Neuronal stem cell (in vitro differentiated cells): ENCODE measurements around the gene NFE2.
A peak's percentile ranks its signal among the peaks of the same experiment; 100 is the strongest.

Experiments
- DNase-seq: peaks from one replicate; pipeline ENCODE4 v3.0.0-alpha.2; 2013; ENCODE audit warnings: low spot score
- H2AFZ ChIP-seq: one replicate; pipeline ENCODE4 v1.6.1; 2013; ENCODE audit warnings: mild to moderate bottlenecking, low read length, inconsistent platforms
- H2AK5ac ChIP-seq: 2 replicates; pipeline ENCODE4 v1.6.1; 2013; ENCODE audit warnings: low read depth, mild to moderate bottlenecking, inconsistent platforms, low read length, moderate library complexity, mixed read lengths
- H2BK120ac ChIP-seq: 2 replicates; pipeline ENCODE4 v1.6.1; 2013; ENCODE audit warnings: low read depth, mild to moderate bottlenecking, inconsistent platforms, low read length, moderate library complexity, mixed read lengths
- H2BK12ac ChIP-seq: one replicate; pipeline ENCODE4 v1.6.1; 2013; ENCODE audit warnings: low read length, inconsistent platforms
- H2BK15ac ChIP-seq: 2 replicates; pipeline ENCODE4 v1.6.1; 2013; ENCODE audit warnings: mild to moderate bottlenecking, low read length, inconsistent platforms, mixed read lengths
- H2BK5ac ChIP-seq: one replicate; pipeline ENCODE4 v1.6.1; 2013; ENCODE audit warnings: inconsistent platforms, mild to moderate bottlenecking, low read length, moderate library complexity
- H3K14ac ChIP-seq: one replicate; pipeline ENCODE4 v1.6.1; 2013; ENCODE audit warnings: low read length, inconsistent platforms
- H3K18ac ChIP-seq: 2 replicates; pipeline ENCODE4 v1.6.1; 2013; ENCODE audit warnings: low read length, inconsistent platforms
- H3K23ac ChIP-seq: 2 replicates; pipeline ENCODE4 v1.6.1; 2013; ENCODE audit warnings: low read depth, mild to moderate bottlenecking, mixed read lengths, low read length, inconsistent platforms; ENCODE audit not compliant: poor library complexity
- H3K27ac ChIP-seq: replicated peaks from 3 replicates; pipeline ENCODE4 v1.5.1; 2013; ENCODE audit warnings: low read length, inconsistent platforms
- H3K27me3 ChIP-seq, 3 experiments: 2 replicates each; pipeline ENCODE4 v1.6.1; 2013; ENCODE audit warnings: low read length in 3 of 3, mild to moderate bottlenecking in 2 of 3, inconsistent platforms in 1 of 3, low read depth in 1 of 3, mixed read lengths in 1 of 3, moderate library complexity in 1 of 3; ENCODE audit not compliant: control insufficient read depth in 3 of 3, insufficient read depth in 3 of 3
- H3K36me3 ChIP-seq, 2 donors: replicated peaks in 1 of 2; 2 replicates each; pipeline ENCODE4 v1.6.1; 2013; ENCODE audit warnings: low read length in 2 of 2; ENCODE audit not compliant: control insufficient read depth in 2 of 2, insufficient read depth in 2 of 2
- H3K4ac ChIP-seq: 2 replicates; pipeline ENCODE4 v1.6.1; 2013; ENCODE audit warnings: inconsistent platforms, mild to moderate bottlenecking, low read length, moderate library complexity
- H3K4me1 ChIP-seq, 2 donors: 1 replicate in 1 of 2; 2 replicates in 1 of 2; pipeline ENCODE4 v1.6.1; 2013; ENCODE audit warnings: low read length in 2 of 2, low read depth in 1 of 2; ENCODE audit not compliant: control insufficient read depth in 2 of 2, insufficient read depth in 1 of 2
- H3K4me2 ChIP-seq: one replicate; pipeline ENCODE4 v1.6.1; 2013; ENCODE audit warnings: mild to moderate bottlenecking, low read length, inconsistent platforms; ENCODE audit not compliant: insufficient read depth, poor library complexity, severe bottlenecking
- H3K4me3 ChIP-seq, 2 donors: 2 replicates each; pipeline ENCODE4 v1.5.1; 2013; ENCODE audit warnings: low read length in 2 of 2, mild to moderate bottlenecking in 2 of 2, inconsistent platforms in 1 of 2, moderate library complexity in 1 of 2
- H3K79me1 ChIP-seq: one replicate; pipeline ENCODE4 v1.6.1; 2013; ENCODE audit warnings: low read depth, mild to moderate bottlenecking, inconsistent platforms, low read length, moderate library complexity
- H3K9ac ChIP-seq: one replicate; pipeline ENCODE4 v1.6.1; 2013; ENCODE audit warnings: mild to moderate bottlenecking, low read depth, low read length, inconsistent platforms; ENCODE audit not compliant: poor library complexity
- H3K9me3 ChIP-seq, 2 donors: replicated peaks in 1 of 2; 2 replicates each; pipeline versions ENCODE3 to v1.6.1; 2013; ENCODE audit warnings: low read length in 2 of 2, mild to moderate bottlenecking in 2 of 2, inconsistent platforms in 1 of 2, low read depth in 1 of 2, mixed read lengths in 1 of 2, moderate library complexity in 1 of 2; ENCODE audit not compliant: control insufficient read depth in 2 of 2, insufficient read depth in 1 of 2
- H4K8ac ChIP-seq: one replicate; pipeline ENCODE4 v1.6.1; 2013; ENCODE audit warnings: low read depth, mild to moderate bottlenecking, inconsistent platforms, low read length, moderate library complexity
- H4K91ac ChIP-seq: one replicate; pipeline ENCODE4 v1.6.1; 2013; ENCODE audit warnings: low read length, low read depth, mild to moderate bottlenecking, inconsistent platforms; ENCODE audit not compliant: poor library complexity
- WGBS, 2 donors: extraction: QIAGEN DNeasy Blood & Tissue Kit; methylation state at CpG; one replicate each; pipeline ENCODE4 v1.1.7; 2013; ENCODE audit warnings: missing lambda C conversion rate in 2 of 2, mixed read lengths in 1 of 2; ENCODE audit not compliant: insufficient read length in 2 of 2, insufficient replicate concordance in 1 of 2; ENCODE audit errors: extremely low coverage in 2 of 2; 5-methylcytosine and 5-hydroxymethylcytosine counted together

NFE2 gene

DNA sequence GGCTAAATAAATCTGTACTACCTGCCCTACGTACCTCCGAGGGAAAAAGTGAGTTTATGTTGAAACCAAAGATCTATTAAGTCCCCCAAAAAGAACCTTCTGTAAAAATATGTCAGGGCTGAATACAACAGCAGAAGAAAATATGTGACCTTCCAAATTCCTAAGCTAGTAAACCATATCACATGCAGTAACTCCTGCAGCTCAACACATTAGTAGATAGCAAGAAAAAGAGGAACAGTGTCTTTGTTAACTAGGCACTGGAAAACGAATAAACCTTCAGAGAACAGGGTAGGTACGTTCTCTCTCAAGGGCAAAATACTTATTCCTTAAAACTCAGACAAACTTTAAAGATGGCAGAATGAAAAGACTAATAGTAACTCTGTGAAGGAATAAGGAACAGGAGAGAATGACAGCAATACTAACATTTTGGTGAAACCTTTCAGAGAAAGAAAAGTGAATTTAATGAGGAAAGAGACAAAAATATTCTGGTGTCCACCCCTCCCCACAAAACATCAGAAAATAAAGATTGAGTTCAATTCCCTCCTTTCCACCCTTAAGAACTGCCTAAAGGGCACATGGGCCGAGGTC, 38.9 kb downstream of the NFE2 start:
- Histone ChIP-seq H3K79me1 (no peaks in the 10 kb centered on the region), H3K9me3 (no peaks in the 10 kb centered on the region), H3K27me3 (no peaks in the 10 kb centered on the region), H2BK5ac (no peak overlapping the region), H3K4ac (no peak overlapping the region), H3K27ac (peak overlapping the region; percentile 60), H3K18ac (no peak overlapping the region), H3K36me3 (peaks cover 7 to 45% of the 10 kb centered on the region in 2 donors), H2BK12ac (no peak overlapping the region), H3K14ac (no peak overlapping the region), H4K8ac (no peak overlapping the region), H4K91ac (no peak overlapping the region), H3K23ac (no peak overlapping the region), H3K4me2 (no peak overlapping the region), H2BK15ac (no peak overlapping the region), H2AK5ac (no peak overlapping the region), H2BK120ac (no peak overlapping the region), H2AFZ (no peak overlapping the region), H3K4me3 (no peak overlapping the region), H3K4me1 (peaks cover 25 to 43% of the 10 kb centered on the region in 2 donors), H3K9ac (no peak overlapping the region)
- no CpG with 5 or more reads among the region's 5 CpGs for WGBS, 2 donors
- no peak for DNase-seq

DNA sequence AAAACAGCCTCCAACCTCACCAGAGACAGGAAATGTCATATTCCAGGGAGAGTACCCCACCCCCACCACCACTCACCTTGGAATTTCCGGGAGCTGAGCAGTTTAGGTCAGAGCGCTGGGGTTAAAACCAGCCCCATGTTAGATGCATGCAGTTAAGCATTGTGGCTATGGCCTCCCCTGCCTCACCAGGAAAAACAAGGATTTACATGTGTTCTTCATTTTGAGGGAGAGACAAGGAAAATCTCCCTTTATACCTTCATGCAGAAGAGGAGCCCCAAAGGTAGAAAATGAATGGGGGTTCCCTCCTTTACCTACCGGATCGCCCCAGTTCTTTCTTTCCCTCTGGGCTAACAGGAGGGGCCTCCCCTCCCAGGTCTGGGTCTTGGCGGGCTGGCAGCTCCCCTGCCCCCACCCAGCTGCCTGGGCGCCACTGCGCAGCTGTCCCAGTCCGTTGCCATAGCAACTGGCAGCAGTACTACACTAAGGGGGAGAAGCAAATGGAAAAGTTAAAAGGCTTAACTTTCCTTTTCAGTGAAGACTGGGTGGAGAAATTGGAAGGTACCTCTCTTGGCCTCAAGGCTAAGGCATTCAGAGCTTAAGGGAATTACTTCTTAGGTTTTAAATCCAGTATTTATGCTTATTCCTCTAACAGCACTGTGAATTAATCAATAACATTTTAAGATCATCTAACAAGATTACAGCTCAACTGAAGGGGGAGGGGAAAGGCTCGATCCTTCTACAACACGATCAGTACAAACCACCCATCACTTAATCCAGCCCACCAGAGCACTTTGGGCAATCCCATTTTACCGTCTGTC, 41.4 kb downstream of the NFE2 start:
- Histone ChIP-seq H2BK5ac (no peak overlapping the region), H3K36me3 (peaks cover 16 to 51% of the 10 kb centered on the region in 2 donors), H3K23ac (no peak overlapping the region), H3K27me3 (no peaks in the 10 kb centered on the region), H3K9ac (no peak overlapping the region), H4K8ac (no peak overlapping the region), H2BK120ac (no peak overlapping the region), H3K79me1 (peaks cover 4% of the 10 kb centered on the region), H2AFZ (peak overlapping the region; percentile 43), H2BK15ac (no peak overlapping the region), H3K27ac (peak overlapping the region; percentile 96), H3K4ac (no peak overlapping the region), H3K4me1 (peaks cover 24 to 43% of the 10 kb centered on the region in 2 donors), H3K14ac (no peak overlapping the region), H3K4me3 (peak overlapping the region; percentile 47 to 67), H4K91ac (no peak overlapping the region), H2AK5ac (no peak overlapping the region), H3K4me2 (peak overlapping the region; percentile 76), H2BK12ac (no peak overlapping the region), H3K18ac (no peak overlapping the region), H3K9me3 (no peaks in the 10 kb centered on the region)
- no CpG with 5 or more reads among the region's 11 CpGs for WGBS, 2 donors
- DNase-seq, result peak; percentile 89

DNA sequence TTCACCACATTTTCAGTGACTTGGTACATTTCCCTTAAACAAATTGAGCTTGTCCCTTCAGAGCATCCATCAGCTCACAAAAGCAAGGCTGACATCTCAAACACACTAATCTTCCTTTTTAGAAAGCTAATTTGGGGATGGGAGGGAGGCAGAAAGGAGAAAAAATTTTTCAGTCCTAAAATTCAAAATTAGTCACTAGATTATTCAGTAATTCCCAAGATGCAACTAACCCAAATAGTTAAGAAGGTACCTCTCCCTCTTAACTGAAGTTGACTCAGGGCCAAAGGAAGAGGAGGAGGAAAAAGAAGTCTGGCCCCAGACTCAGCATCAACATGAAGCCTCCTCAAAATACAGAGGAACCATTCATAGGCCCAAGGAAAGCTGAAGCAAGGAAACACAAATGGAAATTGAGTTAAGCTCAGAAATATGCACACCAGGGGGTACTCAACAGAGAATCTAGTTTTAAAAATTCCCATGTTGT, 42.6 kb downstream of the NFE2 start:
- Histone ChIP-seq H3K36me3 (peaks cover 24 to 54% of the 10 kb centered on the region in 2 donors), H3K23ac (no peak overlapping the region), H3K9me3 (no peaks in the 10 kb centered on the region), H2BK120ac (no peak overlapping the region), H3K14ac (no peak overlapping the region), H3K4me3 (peak overlapping the region in 1 of 2 donors; percentile 47), H4K8ac (no peak overlapping the region), H3K18ac (no peak overlapping the region), H2BK5ac (no peak overlapping the region), H3K79me1 (peaks cover 8% of the 10 kb centered on the region), H2AK5ac (no peak overlapping the region), H3K4me2 (no peak overlapping the region), H3K27ac (peak overlapping the region; percentile 96), H4K91ac (no peak overlapping the region), H2AFZ (no peak overlapping the region), H2BK15ac (no peak overlapping the region), H3K9ac (no peak overlapping the region), H2BK12ac (no peak overlapping the region), H3K4me1 (peaks cover 21 to 40% of the 10 kb centered on the region in 2 donors), H3K4ac (no peak overlapping the region), H3K27me3 (no peaks in the 10 kb centered on the region)
- no peak for DNase-seq

DNA sequence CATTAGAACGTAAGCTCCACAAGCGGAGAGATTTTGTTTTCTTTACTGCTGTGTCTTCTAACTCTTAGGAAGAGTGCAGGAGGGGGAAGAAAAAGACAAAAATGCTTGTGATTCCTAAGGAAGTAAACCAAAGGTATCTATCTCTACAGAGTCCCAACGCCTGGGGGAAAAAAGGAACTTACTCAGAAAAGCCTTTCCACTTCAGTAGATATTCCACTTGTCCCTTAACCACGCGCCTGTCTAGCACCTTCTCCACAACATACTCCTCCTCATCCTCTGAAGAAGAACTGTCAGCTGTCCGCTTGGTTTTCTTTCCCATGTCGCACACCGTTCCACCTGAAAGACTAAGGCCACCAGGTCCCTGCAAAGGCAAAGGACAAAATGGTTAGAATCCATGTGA, 43.5 kb downstream of the NFE2 start:
- Histone ChIP-seq H3K36me3 (peaks cover 26 to 62% of the 10 kb centered on the region in 2 donors), H3K9me3 (no peaks in the 10 kb centered on the region), H2BK12ac (no peak overlapping the region), H3K4me2 (no peak overlapping the region), H4K91ac (no peak overlapping the region), H2AFZ (no peak overlapping the region), H3K79me1 (peaks cover 8% of the 10 kb centered on the region), H2BK120ac (no peak overlapping the region), H3K4me3 (no peak overlapping the region), H3K23ac (no peak overlapping the region), H3K14ac (no peak overlapping the region), H3K4ac (no peak overlapping the region), H2BK15ac (no peak overlapping the region), H2BK5ac (no peak overlapping the region), H3K18ac (peak overlapping the region; percentile 5), H2AK5ac (no peak overlapping the region), H3K27ac (peak overlapping the region; percentile 96), H3K9ac (no peak overlapping the region), H3K4me1 (peaks cover 15 to 33% of the 10 kb centered on the region in 2 donors), H3K27me3 (no peaks in the 10 kb centered on the region), H4K8ac (no peak overlapping the region)
- WGBS, 2 donors, result no CpG with 5 or more reads among the region's 8 CpGs
- no peak for DNase-seq
